ACHN (cell line): ENCODE measurements around the gene GRM4.

ENCODE experiments used
- DNase-seq: peaks from one replicate; pipeline ENCODE4 v3.0.0-alpha.2; 2015
- in situ Hi-C: cut with HindIII; loops from 2 replicates; pipeline ENCODE4 v1.10.0; 2017; ENCODE audit warnings: low sequenced_read_pairs, low pct_ligation_motif_present, low pct_unique_long_range_greater_than_20kb

The GRM4 gene

DNA sequence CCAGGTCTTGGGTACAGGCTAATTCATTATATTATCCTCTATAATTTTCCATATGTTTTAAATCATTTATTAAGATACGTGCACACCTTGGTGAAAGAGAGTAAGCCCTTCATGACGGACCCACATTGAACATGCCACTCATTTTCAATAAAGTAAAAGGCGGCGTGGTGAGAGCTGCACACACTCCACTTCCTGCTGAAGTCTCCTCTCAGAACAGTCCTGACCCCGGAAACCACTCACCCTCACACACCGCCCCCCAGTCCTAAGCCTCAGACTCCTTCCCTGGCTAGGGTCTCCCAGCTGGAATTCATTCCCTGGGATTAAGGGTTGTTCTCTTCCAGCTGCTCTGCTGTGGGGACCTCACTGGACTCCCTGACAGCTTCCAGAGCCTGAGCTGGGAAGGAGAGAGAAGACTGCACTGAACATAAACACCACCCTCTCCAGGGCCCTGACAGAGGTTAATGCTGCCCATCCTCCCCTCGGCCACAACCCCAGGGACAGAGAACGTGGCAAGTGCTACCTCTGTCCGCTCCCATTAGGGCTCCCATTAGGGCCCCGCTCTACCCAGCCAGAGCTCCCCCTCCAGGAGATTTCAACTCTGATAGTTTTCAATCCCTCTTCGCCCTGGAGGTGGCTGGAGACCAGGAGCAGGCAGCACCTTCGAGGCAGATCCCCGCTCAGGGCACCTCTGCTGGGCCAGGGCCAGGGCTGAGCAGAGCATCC, 24.8 kb downstream of the GRM4 start:
- DNase-seq: no peak
- in situ Hi-C loops: no loop called here

GRCh38 chr6:34115915-34116314, 30.0 kb downstream of the GRM4 start:
- in situ Hi-C loops: no loop called here
- no peak for DNase-seq

- in situ Hi-C loops: no loop called here
- peak; percentile 36 for DNase-seq
Observed at GRCh38 chr6:34115403-34115795, 30.5 kb downstream of the GRM4 start.

DNA sequence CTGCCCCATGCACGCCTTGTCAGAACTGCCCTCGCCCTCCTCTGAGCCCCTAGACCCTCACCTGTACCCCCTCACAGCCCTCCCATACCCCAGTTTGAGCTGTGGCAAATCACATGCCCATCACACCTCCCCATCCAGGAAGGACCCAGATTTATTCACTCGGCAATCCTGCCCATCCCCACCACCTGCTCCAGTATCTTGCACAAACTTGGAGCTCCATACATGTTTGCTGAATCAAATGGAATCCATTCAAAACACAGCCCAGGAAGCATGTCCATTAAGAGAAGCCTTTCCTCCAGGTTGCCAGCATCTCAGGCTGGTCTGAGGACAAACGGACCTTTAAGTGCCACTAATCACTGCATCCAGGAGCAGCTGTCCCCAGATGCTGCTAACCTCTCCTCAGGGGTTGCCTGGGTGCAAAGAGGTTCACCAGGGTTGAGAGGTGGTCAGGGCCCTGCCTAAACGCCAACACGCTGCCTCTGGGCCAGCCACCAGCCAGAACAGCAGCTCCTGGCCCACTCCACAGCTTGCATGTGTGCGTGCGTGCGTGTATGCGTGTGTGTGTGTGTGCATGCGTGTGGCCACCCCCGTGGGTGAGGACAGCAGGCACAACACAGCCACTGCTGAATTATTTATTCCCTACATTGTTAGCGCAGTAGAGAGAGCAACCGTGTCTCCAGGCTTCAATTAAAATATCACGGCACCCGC, 31.0 kb downstream of the GRM4 start:
- in situ Hi-C loops: no loop called here

DNA sequence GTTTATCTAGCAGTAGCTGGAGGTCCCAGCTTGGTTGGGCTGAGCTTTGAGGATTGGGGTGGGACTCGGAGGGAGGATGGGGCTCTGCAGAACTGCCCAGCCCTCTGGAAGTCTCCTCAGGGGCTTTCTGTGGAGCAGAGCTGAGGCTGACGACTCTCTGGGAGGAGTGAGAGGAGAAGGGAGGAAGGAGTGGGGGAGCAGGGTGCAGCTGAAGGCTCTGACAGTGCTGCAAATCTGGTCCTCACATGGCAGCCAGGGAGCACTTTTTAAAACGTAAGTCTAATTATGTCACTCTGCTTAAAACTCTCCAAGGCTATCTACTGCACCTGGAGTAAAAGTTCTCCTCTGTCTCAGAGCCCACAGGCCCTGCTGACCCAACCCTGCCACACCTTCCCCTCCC, 32.4 kb downstream of the GRM4 start:
- DNase-seq: no peak
- in situ Hi-C loops: no loop called here

More for the DNA sequence above, 31.0 kb downstream of the GRM4 start:
- DNase-seq: no peak

GRCh38 chr6:34112126-34112525, 33.8 kb downstream of the GRM4 start:
- DNase-seq: no peak
- in situ Hi-C loops: no loop called here

DNA sequence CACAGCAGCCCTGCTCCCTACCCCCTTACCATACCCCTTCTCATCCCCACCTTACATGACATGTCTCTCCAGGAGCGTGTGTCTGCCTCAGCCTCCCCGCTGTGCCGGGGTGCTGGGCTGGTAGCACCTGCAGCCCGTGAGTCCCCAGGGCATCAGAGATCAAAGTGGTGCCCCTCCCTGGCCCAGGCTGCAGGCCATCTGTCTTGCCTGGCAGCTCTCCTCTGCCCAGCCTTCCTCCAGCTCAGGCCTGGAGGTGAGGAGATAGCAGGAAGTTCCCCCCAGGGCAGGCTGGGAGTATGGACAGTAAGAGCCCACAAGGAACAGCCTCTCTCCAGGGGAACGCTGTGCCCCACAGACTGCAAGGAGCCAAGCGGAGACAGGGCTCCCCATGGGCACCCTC, 35.3 kb downstream of the GRM4 start:
- no peak for DNase-seq
- in situ Hi-C loops: no loop called here

DNA sequence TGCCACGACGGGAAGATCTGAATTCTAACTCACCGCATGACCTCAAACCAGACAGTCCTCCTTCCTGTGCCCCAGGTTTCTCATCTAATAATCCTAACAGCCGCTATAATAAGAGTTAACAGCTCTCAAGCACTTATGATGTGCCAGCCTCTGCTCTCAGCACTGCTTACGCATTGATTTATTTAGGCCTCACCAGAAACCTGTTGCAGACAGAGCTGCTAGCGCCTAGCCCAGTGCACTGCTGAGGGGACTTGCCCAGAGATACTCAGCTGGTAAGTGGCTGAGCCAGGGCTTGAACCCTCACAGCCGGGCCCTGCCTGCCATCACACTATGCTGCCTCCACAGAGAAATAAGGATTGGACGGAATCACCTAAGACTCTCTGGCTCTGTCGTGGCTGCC, 37.7 kb downstream of the GRM4 start:
- in situ Hi-C loops: no loop called here
- DNase-seq: no peak

GRCh38 chr6:34106900-34107299, 39.0 kb downstream of the GRM4 start:
- in situ Hi-C loops: no loop called here
- DNase-seq: no peak

DNA sequence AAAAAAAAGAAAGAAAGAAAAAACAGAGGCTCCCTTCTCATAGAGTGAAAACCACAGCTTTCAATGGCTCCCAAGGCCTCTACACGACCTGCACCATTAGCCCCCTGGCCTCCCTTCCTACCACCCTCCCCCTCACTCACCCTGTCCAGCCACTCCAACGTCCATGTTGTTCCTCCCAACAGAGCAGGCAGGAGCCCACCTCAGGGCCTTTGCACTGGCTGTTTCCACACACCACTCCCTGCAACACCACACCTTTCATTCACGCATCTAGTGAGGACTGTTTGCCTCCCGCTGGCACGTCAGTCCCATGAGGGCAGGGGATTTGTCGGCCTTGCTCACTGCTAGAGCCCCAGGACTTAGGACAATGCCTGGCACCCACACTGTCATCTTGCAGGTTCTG, 39.5 kb downstream of the GRM4 start:
- in situ Hi-C loops: no loop called here
- DNase-seq: no peak

- DNase-seq: no peak
- in situ Hi-C loops: no loop called here
Observed at GRCh38 chr6:34104628-34105027, 41.3 kb downstream of the GRM4 start.

GRCh38 chr6:34104186-34104585, 41.7 kb downstream of the GRM4 start:
- no peak for DNase-seq
- in situ Hi-C loops: no loop called here

DNA sequence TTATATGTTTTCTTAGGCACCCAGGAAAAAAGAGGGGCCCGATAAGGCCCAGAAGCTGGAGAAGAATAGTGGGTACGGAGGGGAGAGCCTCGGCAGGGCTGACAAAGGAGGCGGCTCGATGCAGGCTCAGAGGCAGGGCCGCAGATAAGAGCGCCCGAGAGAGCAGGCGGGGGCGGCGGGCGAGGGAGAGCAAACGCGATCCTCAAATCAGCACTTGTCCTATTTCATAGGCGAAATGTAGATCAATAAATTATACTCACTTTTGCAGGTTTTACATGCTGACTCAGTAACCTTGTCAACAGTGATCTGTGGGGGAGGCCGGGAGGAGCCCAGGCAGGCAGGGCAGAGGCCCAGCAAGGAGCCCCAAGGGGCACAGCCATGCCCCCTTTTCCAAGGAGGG, 42.6 kb downstream of the GRM4 start:
- in situ Hi-C loops: no loop called here
- no peak for DNase-seq

GRCh38 chr6:34102696-34103095, 43.2 kb downstream of the GRM4 start:
- no peak for DNase-seq
- in situ Hi-C loops: no loop called here

GRCh38 chr6:34102099-34102656, 43.7 kb downstream of the GRM4 start:
- no peak for DNase-seq
- in situ Hi-C loops: no loop called here

DNA sequence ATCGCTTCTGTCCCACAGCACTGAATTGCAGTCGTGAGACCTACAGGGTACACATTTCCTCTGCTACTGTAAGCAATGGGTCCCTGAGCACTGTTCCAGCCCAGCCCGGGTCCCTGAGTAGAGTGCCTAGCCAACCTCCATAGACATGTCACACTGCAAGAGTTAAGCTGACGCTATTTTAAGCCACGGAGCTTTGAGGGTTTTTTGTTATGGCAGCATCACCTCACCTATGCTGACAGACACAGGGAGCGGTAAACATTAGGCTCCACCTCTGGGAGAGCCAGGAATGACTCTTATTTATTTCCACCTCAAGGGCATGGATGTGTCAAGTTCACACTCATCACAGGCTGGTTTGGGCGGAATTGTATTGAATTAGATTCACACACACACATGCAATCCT, 45.1 kb downstream of the GRM4 start:
- no peak for DNase-seq

DNA sequence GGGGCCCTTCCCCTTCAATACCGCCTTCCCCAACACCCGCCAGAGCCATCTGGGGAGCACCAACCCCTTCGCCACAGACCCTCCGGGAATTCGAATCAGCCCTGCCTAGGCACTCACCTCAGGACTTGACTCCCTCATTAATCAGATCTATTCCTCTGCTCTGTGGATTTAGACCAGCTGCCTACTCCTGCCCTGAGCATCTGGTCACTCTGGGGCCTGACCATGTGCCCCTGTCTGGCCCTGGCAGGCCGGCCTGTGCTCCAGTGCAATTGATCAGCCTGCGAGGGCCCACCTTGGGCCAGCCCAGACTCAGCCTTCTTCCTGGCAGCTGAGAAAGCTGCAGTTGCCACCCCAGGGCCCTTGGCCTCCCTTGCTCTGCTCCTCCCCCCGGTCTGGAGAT, 46.0 kb downstream of the GRM4 start:
- DNase-seq: no peak
- in situ Hi-C loops: no loop called here

More for the DNA sequence above, 45.1 kb downstream of the GRM4 start:
- in situ Hi-C loops: no loop called here

- DNase-seq: no peak
- in situ Hi-C loops: no loop called here
Observed at GRCh38 chr6:34098045-34098936, 47.6 kb downstream of the GRM4 start.

DNA sequence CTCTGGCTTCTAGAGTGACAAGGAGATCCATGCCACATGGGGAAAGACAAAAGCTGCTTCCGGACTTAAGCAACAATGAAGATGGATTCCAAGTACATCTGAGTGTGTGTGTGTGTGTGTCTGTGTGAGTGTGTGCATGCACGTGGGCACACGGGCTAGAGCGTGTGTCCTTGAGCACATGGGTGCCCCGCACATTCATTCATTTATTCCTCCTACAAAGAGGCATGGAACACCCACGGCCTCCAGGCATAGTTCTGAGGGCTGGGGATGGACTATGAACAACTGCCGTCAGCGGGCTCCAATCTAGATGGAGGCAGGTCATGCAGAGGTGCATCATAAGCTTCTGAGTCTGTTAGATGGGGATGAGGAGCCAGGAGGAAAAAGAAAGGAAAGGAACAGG, 49.1 kb downstream of the GRM4 start:
- DNase-seq: no peak
- in situ Hi-C loops: no loop called here
